Mammary epithelial cell (primary cell): Measurements from ENCODE around the gene ITPRIPL2.

Source experiments
- CTCF ChIP-seq, 2 donors: IDR thresholded peaks in 1 of 2; conservative IDR thresholded peaks in 1 of 2; 2 replicates each; pipeline ENCODE4 v1.5.1; 2011 to 2012; ENCODE audit warnings: inconsistent platforms in 2 of 2, low read length in 2 of 2, mild to moderate bottlenecking in 2 of 2, control low read depth in 1 of 2, low read depth in 1 of 2; ENCODE audit not compliant: insufficient read depth in 1 of 2; ENCODE audit errors: extremely low read depth in 1 of 2
- EZH2 ChIP-seq: IDR thresholded peaks from 2 replicates; pipeline ENCODE4 v1.6.1; 2012; ENCODE audit warnings: low read length, inconsistent platforms, borderline replicate concordance

DNA sequence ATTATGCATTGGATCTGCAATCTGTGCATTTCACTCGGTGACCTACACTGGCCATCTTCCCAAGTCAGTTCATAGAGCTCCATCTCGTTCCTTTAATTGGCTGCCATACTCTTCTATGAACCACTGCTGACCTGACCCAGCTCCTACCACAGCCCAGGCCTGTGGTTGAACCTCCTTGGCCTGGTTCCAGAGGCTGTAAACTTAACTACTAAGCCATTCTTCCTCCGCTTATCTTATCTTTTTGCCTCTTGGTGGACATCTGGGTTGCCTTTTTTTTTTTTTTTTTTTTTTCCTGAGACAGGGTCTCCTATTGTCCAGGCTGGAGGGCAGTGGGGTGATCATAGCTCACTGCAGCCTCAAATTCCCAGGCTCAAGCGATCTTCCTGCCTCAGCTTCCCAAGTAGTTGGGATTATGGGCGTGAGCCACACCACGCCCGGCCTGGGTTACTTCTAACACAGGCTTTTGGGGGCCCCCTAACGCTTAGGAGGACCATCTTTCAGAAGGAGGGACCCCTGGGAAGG is 28.0 kb upstream of the ITPRIPL2 start:
- TF ChIP-seq CTCF (conservative IDR thresholded peaks at IDR 0.05 in 1 of 2, IDR thresholded peaks at IDR 0.05 in 1 of 2; ENCODE audit: extremely low read depth in 1 of 2, insufficient read depth in 1 of 2, low read depth in 1 of 2, low read length in 2 of 2), result no peak
- no peak for TF ChIP-seq EZH2
